Measurements from ENCODE around the gene PRLR.

PRLR gene

DNA sequence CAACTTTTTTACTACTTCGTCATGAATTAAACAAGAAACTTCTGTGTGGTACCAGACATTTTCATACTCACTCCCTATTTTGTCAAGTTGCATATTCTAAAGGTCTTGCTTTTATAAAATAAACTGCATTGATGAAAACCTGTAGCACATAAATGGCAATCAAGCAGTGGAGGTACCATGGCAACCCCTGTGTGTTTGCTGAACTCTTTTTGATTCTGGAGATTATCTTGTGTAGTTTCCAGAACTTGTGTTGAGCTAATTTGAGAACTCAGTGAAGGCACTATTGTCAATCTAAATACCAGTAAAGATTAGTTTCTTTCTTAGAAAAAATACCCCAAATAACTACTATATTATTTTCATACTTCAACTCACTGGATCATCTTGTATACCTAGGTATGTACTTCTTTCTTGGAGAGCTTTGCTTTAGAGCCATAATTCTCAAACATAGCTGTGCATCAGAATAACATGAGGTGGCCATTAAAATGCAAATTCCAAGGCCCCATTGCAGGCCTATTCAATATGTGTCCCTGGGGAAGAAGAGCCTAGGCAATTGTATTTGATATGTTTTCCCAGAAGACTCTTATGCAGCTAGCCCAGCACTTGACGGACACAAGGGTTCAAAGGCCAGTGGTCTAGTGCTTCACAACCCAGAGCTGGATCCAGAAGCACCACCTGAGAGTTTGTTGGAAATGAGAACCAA is 9.8 kb upstream of the PRLR start:
- no peaks in the 10 kb centered on the region for H3K36me3 ChIP-seq (ENCODE audit: insufficient read depth, low read length)

DNA sequence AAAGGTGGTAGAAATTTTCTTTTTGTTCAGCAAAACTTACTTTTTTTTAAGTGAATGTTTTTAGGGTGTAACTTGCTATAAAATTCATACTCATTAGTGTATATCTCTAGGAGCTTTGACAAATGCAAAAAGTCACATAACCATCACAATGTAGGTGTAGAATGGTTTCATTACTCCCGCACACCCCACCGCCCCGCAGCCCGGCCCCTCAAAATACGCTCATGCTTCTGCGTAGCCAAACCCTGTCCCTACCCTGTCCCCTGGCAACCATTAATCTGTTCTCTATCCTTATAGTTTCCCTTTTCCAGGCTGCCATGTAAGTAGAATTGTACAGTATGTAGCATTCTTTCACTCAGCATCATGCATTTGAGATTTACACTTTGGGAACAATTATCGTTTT is 9.2 kb upstream of the PRLR start:
- no peaks in the 10 kb centered on the region for H3K9me3 ChIP-seq (ENCODE audit: insufficient read depth, low read length, severe bottlenecking)
- DNase-seq (no peak), ATAC-seq (ENCODE audit: insufficient read depth, low read depth) (no peak)

More for the DNA sequence above, 9.8 kb upstream of the PRLR start:
- TF ChIP-seq EZH2 (IDR thresholded peaks at IDR 0.05; ENCODE audit: borderline replicate concordance, low read depth, low read length, severe bottlenecking): no peak
- TF ChIP-seq, protein P1, sequence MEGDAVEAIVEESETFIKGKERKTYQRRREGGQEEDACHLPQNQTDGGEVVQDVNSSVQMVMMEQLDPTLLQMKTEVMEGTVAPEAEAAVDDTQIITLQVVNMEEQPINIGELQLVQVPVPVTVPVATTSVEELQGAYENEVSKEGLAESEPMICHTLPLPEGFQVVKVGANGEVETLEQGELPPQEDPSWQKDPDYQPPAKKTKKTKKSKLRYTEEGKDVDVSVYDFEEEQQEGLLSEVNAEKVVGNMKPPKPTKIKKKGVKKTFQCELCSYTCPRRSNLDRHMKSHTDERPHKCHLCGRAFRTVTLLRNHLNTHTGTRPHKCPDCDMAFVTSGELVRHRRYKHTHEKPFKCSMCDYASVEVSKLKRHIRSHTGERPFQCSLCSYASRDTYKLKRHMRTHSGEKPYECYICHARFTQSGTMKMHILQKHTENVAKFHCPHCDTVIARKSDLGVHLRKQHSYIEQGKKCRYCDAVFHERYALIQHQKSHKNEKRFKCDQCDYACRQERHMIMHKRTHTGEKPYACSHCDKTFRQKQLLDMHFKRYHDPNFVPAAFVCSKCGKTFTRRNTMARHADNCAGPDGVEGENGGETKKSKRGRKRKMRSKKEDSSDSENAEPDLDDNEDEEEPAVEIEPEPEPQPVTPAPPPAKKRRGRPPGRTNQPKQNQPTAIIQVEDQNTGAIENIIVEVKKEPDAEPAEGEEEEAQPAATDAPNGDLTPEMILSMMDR (IDR thresholded peaks at IDR 0.05; ENCODE audit: borderline replicate concordance, extremely low read depth, low read length, poor library complexity, severe bottlenecking): no peak
- no peaks in the 10 kb centered on the region for H3K4me1 ChIP-seq (ENCODE audit: insufficient read depth, low read length)
- H3K4me3 ChIP-seq (ENCODE audit: low read depth in 1 of 2, low read length in 2 of 2): no peak overlapping the region
- no peaks in the 10 kb centered on the region for H3K9me3 ChIP-seq (ENCODE audit: insufficient read depth, low read length, severe bottlenecking)
- no peaks in the 10 kb centered on the region for H3K79me2 ChIP-seq (ENCODE audit: insufficient read depth, low read length)
- no peak for DNase-seq
- H3K27me3 ChIP-seq (ENCODE audit: insufficient read depth, low read length, poor library complexity): no peaks in the 10 kb centered on the region
- no peak for ATAC-seq (ENCODE audit: insufficient read depth, low read depth)
- H3K27ac ChIP-seq (ENCODE audit: low read length): no peak overlapping the region
- H2AFZ ChIP-seq (ENCODE audit: low read depth, low read length): no peak overlapping the region
- no peak overlapping the region for H3K4me2 ChIP-seq (ENCODE audit: insufficient read depth, low read length)
- no peaks in the 10 kb centered on the region for H4K20me1 ChIP-seq (ENCODE audit: insufficient read depth, low read length)
- no peak overlapping the region for H3K9ac ChIP-seq (ENCODE audit: low read depth, low read length)

DNA sequence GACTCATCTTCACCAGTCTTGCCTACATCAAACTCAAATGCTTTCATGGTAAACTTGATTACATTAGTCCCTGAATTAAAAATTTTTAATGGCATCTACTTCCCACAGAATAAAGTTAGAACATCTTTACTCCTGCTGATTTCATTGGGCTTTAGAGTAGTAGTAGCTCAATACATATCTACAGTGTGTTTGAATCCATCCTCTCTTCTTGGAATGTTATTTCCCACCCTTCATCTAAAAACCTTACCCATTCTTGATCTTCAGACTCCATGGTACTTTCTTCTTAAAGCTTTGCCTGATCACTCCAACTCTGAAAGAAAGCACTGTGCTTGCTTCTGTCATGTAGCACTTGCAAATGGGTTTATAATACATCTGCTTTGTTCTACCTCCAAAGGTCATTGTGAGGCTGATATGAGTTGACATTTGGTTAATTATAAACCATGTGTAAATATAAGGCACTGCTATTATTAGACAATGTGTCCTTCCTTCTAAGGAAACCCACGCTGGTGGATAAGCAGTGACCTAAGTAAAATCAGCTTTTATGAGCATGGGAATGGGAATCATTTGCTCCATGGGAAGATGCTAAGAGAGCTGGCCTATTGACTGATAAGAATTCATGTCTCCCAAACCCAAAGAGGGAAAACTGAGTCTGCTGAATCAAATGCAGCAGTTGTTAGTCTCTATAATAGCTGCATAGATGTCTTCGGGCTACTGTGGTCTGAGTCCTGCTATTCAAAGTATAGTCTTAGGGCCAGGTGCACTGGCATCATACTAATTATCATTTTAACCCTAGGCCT is 7.5 kb upstream of the PRLR start:
- TF ChIP-seq, protein P1 (IDR thresholded peaks at IDR 0.05; ENCODE audit: borderline replicate concordance, extremely low read depth, low read length, poor library complexity, severe bottlenecking): no peak
- TF ChIP-seq EZH2 (IDR thresholded peaks at IDR 0.05; ENCODE audit: borderline replicate concordance, low read depth, low read length, severe bottlenecking): no peak
- Histone ChIP-seq H2AFZ (ENCODE audit: low read depth, low read length) (no peak overlapping the region), H3K4me3 (ENCODE audit: low read depth in 1 of 2, low read length in 2 of 2) (no peak overlapping the region), H3K27me3 (ENCODE audit: insufficient read depth, low read length, poor library complexity) (no peaks in the 10 kb centered on the region), H3K79me2 (ENCODE audit: insufficient read depth, low read length) (no peaks in the 10 kb centered on the region), H3K9ac (ENCODE audit: low read depth, low read length) (no peak overlapping the region), H3K4me1 (ENCODE audit: insufficient read depth, low read length) (no peaks in the 10 kb centered on the region), H3K36me3 (ENCODE audit: insufficient read depth, low read length) (no peaks in the 10 kb centered on the region), H4K20me1 (ENCODE audit: insufficient read depth, low read length) (no peaks in the 10 kb centered on the region), H3K4me2 (ENCODE audit: insufficient read depth, low read length) (no peak overlapping the region), H3K9me3 (ENCODE audit: insufficient read depth, low read length, severe bottlenecking) (no peaks in the 10 kb centered on the region), H3K27ac (ENCODE audit: low read length) (no peak overlapping the region)
- DNase-seq (no peak), ATAC-seq (ENCODE audit: insufficient read depth, low read depth) (no peak)

More for the DNA sequence above, 9.2 kb upstream of the PRLR start:
- Histone ChIP-seq H3K4me3 (ENCODE audit: low read depth in 1 of 2, low read length in 2 of 2) (no peak overlapping the region), H3K9ac (ENCODE audit: low read depth, low read length) (no peak overlapping the region), H3K36me3 (ENCODE audit: insufficient read depth, low read length) (no peaks in the 10 kb centered on the region), H3K79me2 (ENCODE audit: insufficient read depth, low read length) (no peaks in the 10 kb centered on the region), H3K4me2 (ENCODE audit: insufficient read depth, low read length) (no peak overlapping the region), H2AFZ (ENCODE audit: low read depth, low read length) (no peak overlapping the region), H4K20me1 (ENCODE audit: insufficient read depth, low read length) (no peaks in the 10 kb centered on the region), H3K27ac (ENCODE audit: low read length) (no peak overlapping the region), H3K27me3 (ENCODE audit: insufficient read depth, low read length, poor library complexity) (no peaks in the 10 kb centered on the region), H3K4me1 (ENCODE audit: insufficient read depth, low read length) (no peaks in the 10 kb centered on the region)
- TF ChIP-seq EZH2 (IDR thresholded peaks at IDR 0.05; ENCODE audit: borderline replicate concordance, low read depth, low read length, severe bottlenecking): no peak
- TF ChIP-seq, protein P1 (IDR thresholded peaks at IDR 0.05; ENCODE audit: borderline replicate concordance, extremely low read depth, low read length, poor library complexity, severe bottlenecking): no peak
